Measurements from ENCODE around the gene ZNF221. TPM values are rescaled to one million over a fixed set of nuclear protein-coding genes. Genes with fewer than 3 reads are reported as not detected.
"Not testable (repeated sequence)": the region's sequence is repeated elsewhere in the genome, so short reads cannot be mapped to it uniquely, and the experiment has no call there.

Gene ZNF221
- total RNA-seq, 3 donors from 2014 or later: 1.9 to 5.8 (median 1.9) TPM

DNA sequence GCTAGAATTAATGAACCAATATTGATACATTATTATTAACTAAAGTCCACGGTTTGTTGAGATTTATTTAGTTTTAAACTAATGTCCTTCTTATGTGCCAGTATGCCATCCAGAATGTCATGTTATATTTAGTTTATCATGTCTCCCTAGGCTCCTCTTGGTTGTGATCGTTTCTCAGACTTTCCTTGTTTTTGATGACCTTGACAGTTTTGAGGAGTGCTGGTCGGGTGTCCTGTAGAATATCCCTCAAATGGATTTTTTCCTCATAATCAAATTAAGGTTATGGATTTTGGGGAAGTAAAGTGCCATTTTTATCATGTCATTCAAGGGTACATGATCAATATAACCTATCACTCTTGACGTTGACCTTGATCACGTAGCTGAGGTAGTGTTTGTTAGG is 9.8 kb upstream of the ZNF221 start:
- no peak for TF ChIP-seq CTCF (IDR thresholded peaks at IDR 0.05)
- Histone ChIP-seq H3K4me1 (ENCODE audit: low read depth) (no peaks in the 10 kb centered on the region), H3K36me3 (ENCODE audit: low read depth) (no peaks in the 10 kb centered on the region), H3K4me3 (no peak overlapping the region), H3K9me3 (peaks cover 5% of the 10 kb centered on the region)
- ATAC-seq (no peak), DNase-seq (no peak)
- intact Hi-C loops (cut with DNase I, micrococcal nuclease): no loop called here

GRCh38 chr19:43947412-43947811 is 3.6 kb upstream of the ZNF221 start:
- ATAC-seq; intact Hi-C loops (cut with DNase I, micrococcal nuclease): not testable (repeated sequence)

GRCh38 chr19:43949803-43950202 is 1.2 kb upstream of the ZNF221 start:
- ATAC-seq: not testable (repeated sequence)

More at GRCh38 chr19:43947412-43947811, 3.6 kb upstream of the ZNF221 start:
- not testable (repeated sequence) for H3K36me3 ChIP-seq (ENCODE audit: low read depth); DNase-seq; H3K4me3 ChIP-seq; H3K4me1 ChIP-seq (ENCODE audit: low read depth)
- H3K9me3 ChIP-seq: peaks cover 24% of the 10 kb centered on the region

DNA sequence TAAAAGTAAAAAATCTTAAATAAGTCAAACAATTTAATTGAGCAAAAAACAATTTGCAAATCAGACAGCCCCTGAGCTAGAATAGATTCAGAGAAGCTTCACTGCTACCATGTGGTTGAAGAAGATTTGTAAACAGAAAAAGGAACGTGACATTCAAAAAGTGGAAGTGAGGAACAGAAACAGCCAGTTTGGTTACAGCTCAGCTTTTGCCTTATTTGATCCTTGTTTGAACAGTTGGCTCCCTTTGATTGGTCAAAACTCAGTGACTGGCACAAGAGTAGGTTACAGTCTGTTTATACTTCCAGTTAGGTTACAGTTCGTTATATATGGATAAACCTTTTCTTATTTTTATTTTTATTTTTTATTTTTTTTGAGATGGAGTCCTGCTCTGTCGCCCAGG is 5.8 kb downstream of the ZNF221 start:
- no peaks in the 10 kb centered on the region for H3K36me3 ChIP-seq (ENCODE audit: low read depth)
- ATAC-seq (no peak), DNase-seq (no peak)
- no peak overlapping the region for H3K4me3 ChIP-seq
- no peaks in the 10 kb centered on the region for H3K4me1 ChIP-seq (ENCODE audit: low read depth)
- intact Hi-C loops (cut with DNase I, micrococcal nuclease): no loop called here
- peaks cover 65% of the 10 kb centered on the region for H3K9me3 ChIP-seq
- TF ChIP-seq CTCF (IDR thresholded peaks at IDR 0.05): no peak

More at GRCh38 chr19:43949803-43950202, 1.2 kb upstream of the ZNF221 start:
- DNase-seq; H3K4me3 ChIP-seq; intact Hi-C loops (cut with DNase I, micrococcal nuclease); H3K36me3 ChIP-seq (ENCODE audit: low read depth); H3K4me1 ChIP-seq (ENCODE audit: low read depth): not testable (repeated sequence)
- H3K9me3 ChIP-seq: peaks cover 24% of the 10 kb centered on the region

DNA sequence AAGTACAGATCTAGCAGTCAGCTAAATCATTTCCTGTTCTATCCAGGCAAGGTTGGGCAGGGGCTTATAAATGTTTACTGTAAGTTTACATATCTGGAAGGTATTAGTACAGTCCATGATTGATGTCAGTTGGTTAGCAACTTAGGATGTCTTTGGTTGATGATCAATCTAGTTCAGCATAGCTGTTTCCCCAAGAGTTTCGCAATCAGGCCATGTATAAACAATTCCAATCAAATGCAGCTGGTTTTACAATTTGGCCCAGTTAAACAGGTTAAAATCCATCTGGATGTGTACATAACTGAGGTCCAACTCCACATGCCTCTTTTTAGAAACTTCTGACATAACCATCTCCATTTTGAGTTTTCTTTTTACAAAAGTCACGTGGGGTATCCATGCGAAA is 6.9 kb downstream of the ZNF221 start:
- DNase-seq: no peak
- no peak for ATAC-seq
- Histone ChIP-seq H3K9me3 (peaks cover 76% of the 10 kb centered on the region), H3K4me3 (no peak overlapping the region), H3K36me3 (ENCODE audit: low read depth) (no peaks in the 10 kb centered on the region), H3K4me1 (ENCODE audit: low read depth) (no peaks in the 10 kb centered on the region)
- intact Hi-C loops (cut with DNase I, micrococcal nuclease): no loop called here
- TF ChIP-seq CTCF (IDR thresholded peaks at IDR 0.05): no peak

- Histone ChIP-seq H3K4me3 (no peak overlapping the region), H3K36me3 (ENCODE audit: low read depth) (no peaks in the 10 kb centered on the region), H3K9me3 (peaks cover 95% of the 10 kb centered on the region), H3K4me1 (ENCODE audit: low read depth) (no peaks in the 10 kb centered on the region)
- ATAC-seq: no peak
- DNase-seq: no peak
- intact Hi-C loops (cut with DNase I, micrococcal nuclease): no loop called here
- no peak for TF ChIP-seq CTCF (IDR thresholded peaks at IDR 0.05)
Measured at GRCh38 chr19:43960411-43960810, 9.4 kb downstream of the ZNF221 start.

DNA sequence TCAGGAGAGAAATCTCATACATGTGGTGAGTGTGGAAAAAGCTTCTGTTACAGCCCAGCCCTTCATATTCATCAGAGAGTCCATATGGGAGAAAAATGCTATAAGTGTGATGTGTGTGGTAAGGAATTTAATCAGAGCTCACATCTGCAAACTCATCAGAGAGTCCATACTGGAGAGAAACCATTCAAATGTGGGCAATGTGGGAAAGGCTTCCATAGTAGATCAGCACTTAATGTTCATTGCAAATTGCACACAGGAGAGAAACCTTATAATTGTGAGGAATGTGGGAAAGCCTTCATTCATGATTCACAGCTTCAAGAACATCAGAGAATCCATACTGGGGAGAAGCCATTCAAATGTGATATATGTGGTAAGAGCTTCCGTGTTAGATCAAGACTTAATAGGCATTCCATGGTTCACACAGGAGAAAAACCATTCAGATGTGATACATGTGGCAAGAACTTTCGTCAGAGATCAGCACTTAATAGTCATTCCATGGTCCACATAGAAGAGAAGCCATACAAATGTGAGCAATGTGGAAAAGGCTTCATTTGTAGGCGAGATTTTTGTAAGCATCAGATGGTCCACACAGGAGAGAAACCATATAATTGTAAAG is 15.2 kb downstream of the ZNF221 start:
- no peak for TF ChIP-seq CTCF (IDR thresholded peaks at IDR 0.05)
- ATAC-seq (no peak), DNase-seq (no peak)
- H3K4me1 ChIP-seq (ENCODE audit: low read depth): no peaks in the 10 kb centered on the region
- H3K9me3 ChIP-seq: peaks cover 94% of the 10 kb centered on the region
- H3K4me3 ChIP-seq: no peak overlapping the region
- intact Hi-C loops (cut with DNase I, micrococcal nuclease): no loop called here
- peaks cover 9% of the 10 kb centered on the region for H3K36me3 ChIP-seq (ENCODE audit: low read depth)
